HG03097 (cell line): ENCODE results near the gene SYDE1.

Experiments used
- ATAC-seq: cut with Tn5 transposase; IDR thresholded peaks from one replicate; pipeline ENCODE4 v1.9.1; 2021; ENCODE audit not compliant: unreplicated experiment, low FRiP score

SYDE1 gene

GRCh38 chr19:15161028-15161984 lies 54.1 kb downstream of the SYDE1 start:
- no peak for ATAC-seq
